Measurements from ENCODE around the gene LPP.

LPP gene

DNA sequence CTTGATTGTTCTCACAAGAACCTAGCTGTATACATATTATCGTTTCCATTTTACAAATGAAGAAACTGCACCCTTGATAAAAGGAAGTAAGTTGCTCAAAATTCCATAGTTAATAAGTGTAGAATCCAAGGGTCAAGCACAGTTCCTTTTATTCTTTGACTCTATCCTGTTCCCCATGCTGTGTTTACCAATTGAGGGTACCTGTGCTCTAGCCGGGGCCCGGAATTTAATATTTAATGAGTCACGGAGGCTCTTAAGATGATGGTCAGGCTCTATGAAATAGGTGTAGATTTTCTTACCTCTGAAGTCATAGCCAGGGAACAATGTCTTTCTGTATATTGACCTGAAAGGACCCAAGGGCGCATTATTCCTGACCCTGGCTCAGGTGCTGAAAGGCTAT, 65.2 kb downstream of the LPP start:
- in situ Hi-C loops (cut with MboI; ENCODE audit: low sequenced_read_pairs), result no loop called here

DNA sequence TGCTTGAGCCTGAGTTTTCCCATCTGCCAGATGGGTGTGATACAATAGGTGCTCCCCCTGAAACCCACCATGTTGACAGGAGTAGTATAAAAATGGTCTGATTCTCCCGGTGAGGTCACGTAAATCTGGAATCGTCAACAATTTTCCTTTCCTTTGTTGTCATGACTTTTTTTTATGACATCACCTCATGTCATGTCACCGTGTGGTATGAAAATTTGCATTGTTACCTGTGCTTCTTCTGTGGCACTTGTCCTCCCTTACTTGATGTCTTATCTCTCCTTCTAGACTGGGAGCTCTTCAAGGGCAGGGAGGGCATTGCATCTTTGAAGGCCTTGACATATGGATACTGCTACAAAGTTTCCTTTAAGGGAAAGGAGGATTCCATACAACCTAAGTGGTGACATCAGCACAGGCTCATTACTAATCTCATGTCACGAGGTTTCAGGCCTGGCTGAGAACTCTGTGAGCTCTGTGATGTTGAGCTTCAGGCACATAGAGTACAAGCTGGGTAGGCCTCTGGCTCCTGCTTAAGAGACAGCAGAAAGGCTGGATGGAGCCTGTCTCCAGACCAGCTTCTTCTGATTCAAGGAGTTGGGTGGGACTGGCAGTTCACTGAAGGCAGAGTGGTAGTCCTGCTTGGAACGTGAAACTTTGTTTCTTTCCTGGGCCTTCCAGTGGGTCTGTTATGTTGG, 66.3 kb downstream of the LPP start:
- in situ Hi-C loops (cut with MboI; ENCODE audit: low sequenced_read_pairs), result no loop called here

DNA sequence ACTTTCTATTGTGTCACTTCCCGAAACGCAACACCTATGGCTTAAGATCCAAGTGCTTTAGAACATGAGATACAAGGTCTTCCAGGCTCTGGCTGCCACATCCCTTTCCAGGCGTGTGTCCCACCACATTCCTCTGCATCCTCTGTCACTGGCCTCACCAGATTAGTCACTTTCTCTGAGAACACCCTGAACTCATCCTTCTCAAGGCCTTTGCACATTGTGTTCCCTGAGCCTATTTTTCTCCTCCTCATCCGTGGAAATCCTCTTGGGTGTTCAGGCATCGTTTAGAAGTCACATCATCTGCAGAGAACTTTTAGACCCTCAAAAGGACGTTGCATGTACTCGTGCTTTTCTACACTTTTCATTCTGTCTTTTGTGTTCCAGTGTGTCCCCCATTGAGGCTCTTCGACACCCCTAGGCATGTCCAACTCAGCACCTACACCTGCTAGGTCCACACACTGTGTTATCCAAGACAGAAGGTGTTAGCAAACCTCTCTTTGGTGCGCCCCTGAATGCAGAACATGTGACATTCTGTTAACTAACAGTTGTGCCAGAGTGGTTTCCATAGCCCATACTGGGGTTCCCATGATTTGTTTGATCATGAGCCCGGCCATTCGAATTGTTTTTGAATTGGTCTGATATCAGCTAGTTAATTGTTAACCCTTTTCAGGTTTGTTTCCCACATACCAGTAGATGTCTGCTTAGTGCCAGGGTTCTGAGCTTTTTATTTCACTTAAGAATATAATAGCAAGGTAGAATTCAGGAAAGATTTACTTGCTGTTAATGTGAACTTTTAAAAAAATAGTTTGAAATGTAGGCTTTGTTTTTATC, 67.2 kb downstream of the LPP start:
- in situ Hi-C loops (cut with MboI; ENCODE audit: low sequenced_read_pairs), result no loop called here

DNA sequence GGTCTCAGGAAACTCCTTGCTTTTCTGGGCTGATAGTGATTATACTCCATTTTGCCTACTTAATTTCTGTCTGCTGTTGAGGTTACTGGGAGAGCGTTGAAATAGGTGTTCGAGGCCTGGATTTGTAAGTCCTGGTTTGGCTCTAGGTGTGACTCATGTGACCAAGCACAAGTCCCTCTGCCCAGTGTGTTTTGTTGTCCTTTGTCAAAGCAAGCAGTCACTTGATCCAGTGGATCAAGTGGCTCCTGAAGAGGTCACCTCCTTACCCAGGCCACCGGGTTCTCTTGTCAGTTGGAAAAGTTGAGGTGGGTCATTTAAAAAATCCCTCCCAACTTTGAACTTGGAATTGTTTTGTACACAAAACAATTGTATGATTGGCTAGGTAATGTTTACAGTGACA, 70.0 kb downstream of the LPP start:
- in situ Hi-C loops (cut with MboI; ENCODE audit: low sequenced_read_pairs), result no loop called here

DNA sequence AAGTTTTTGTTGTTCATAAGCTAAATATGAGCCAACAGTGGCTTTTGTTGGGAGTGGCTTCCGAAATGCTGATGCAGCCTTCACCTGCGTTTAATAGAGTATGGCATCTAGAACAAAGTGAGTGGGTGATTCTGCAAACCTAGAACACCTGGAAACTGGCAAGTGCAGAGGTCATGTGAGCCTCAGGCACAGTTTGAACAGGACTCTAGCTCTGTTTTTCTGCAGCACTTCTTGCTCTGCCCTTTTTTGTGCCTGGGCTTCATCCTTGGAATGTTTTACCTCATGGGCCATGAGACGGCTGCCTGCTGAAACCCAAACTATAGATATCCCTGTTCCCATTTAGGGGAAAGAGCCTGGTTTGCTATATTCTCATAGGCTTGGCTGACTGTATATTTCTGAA, 73.5 kb downstream of the LPP start:
- in situ Hi-C loops (cut with MboI; ENCODE audit: low sequenced_read_pairs), result no loop called here

DNA sequence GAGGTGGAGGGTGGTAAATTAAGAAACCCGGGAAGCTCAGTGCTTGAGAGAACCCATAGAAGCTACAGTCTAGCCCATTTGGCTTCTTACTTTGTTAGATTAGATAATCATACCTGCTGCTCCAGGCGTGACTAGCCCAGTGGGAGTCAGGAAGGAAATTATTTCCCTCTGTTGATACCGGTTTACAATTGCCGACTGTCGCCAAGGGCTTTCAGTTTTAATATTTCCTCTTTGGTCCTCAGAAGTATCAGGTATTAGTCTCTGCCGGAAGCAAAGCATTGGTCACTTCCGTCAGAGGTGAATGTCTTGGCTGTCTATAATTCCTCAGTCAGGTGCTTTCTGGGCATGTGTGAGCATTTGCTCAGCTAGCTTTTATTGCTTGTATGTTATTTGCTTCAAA, 75.2 kb downstream of the LPP start:
- in situ Hi-C loops (cut with MboI; ENCODE audit: low sequenced_read_pairs), result no loop called here

DNA sequence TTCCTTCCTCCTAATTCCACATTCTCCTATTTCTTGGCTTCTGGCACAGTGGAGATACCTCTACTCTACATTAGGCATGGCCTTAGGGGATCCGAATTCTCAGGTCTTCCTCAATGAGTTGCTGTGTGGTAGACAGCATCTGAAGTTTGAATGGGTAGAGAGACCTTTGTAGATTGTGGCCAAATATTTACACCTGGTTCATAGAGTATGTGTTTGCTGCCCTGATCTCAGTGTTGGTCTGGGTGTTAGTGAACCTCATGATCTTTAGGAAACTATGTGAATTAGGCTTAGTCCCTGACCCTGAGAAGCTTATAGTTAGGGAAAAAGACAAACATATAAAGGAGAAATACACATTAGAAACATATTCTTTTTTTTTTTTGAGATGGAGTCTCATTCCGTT, 75.8 kb downstream of the LPP start:
- in situ Hi-C loops (cut with MboI; ENCODE audit: low sequenced_read_pairs), result no loop called here

DNA sequence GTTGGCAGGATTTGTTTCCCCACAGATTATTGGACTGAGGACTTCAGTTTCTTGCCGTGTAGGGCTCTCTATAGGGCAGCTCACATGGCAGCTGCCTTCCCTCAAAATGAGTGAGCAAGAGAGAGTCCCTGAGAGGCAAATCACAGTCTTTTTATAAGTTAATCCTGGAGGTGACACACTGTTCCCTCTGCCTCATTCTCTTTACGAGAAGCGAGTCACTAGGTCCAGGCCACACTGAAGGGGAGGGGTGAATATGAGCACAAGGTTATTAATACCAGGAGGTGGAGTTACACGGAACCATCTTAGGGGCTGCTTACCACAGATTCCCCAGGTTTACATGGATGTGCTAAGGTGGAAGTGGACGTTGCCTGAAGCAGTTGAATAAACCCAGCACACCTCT, 77.0 kb downstream of the LPP start:
- in situ Hi-C loops (cut with MboI; ENCODE audit: low sequenced_read_pairs), result no loop called here

DNA sequence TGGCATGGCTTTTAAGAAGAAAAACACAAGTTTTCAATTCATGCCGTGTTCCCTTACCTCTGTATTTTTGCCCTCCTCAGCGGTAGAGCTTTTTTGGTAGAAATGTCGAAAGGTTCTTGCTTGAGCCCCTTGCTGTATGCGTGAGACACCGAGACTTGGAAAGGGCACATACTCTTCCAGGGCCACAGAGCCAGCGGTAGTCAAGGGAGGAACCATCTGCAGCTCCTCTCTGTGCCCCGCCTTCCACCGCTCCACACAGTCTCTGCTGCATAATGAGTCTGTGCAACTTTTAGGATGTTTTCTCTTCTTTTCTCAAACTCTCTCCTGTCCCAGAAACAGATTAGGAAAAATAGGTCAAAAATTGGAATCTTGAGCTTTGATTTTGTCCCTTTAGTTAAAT, 77.5 kb downstream of the LPP start:
- in situ Hi-C loops (cut with MboI; ENCODE audit: low sequenced_read_pairs), result no loop called here

DNA sequence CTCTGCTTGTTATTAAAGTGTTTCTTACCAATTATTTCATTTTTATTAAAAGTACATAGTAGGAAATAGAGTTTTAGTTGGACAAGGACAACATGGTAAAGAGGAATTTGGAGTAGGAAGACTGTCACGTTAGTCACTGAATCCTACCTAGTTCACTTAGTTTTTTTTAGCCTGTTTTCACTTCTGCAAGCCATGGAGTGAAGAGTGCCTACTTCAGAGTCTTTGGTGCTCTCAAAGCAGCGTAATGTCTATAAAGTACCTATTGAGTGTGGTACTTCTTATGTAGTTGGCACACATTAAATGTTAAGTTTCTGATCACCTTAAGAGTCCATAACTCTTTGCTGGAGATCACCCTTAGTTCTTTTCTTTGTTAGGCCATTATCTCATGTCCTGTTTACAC, 78.7 kb downstream of the LPP start:
- in situ Hi-C loops (cut with MboI; ENCODE audit: low sequenced_read_pairs), result no loop called here

DNA sequence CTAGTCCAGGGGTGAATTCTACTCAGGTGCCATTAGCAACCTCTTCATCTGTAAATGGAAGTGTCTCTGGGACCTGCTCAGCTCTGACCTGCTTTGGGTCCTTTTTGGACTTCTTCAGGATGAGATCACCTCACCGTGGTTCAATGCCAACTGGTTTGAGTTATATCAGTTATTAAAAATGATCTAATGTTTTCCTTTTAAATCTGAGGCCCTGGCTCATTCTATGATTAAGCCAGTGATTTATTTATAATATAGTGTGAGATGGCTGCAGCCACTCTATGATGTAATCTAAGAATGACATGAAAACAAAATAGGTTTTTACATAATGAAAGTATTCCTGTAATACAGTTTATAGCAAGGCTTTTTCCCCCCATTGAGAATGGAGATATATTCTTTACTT, 79.4 kb downstream of the LPP start:
- in situ Hi-C loops (cut with MboI; ENCODE audit: low sequenced_read_pairs), result no loop called here

DNA sequence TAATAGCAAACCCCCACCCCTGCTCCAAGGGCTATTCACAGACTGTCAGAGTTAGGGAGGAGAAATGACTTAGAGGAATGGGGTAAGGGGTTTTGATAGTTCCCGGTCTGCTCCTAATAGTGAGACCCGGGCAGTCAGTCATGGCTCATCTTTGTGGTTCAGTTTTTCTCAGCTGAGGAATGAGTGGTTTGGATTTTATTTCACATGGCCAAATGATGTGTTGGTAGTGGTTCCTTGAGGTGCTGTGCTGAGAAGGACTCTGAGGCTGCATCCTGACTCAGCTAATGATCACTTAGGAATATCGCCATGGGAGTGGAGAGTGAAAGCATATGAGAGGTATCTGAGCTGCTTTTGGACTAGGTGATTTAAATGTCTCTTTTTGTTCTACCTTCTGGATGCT, 80.2 kb downstream of the LPP start:
- in situ Hi-C loops (cut with MboI; ENCODE audit: low sequenced_read_pairs), result no loop called here

DNA sequence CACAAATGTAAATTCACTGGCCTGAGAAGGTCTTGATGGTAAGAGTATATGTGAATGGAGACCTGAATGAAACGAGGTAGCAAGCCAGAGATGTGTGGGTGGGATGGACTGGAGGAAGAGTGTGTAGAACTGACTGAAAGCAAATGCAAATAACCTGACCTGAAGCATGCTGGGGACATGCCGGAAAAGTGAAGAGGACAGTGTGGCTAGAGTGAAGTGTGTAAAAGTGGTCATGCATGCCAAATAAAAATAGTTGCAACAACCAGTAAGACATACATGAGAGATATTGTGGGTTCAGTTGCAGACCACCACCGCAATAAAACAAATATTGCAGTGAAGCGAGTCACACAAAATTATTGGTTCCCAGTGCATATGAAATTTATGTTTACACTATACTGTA, 82.3 kb downstream of the LPP start:
- in situ Hi-C loops (cut with MboI; ENCODE audit: low sequenced_read_pairs), result no loop called here

DNA sequence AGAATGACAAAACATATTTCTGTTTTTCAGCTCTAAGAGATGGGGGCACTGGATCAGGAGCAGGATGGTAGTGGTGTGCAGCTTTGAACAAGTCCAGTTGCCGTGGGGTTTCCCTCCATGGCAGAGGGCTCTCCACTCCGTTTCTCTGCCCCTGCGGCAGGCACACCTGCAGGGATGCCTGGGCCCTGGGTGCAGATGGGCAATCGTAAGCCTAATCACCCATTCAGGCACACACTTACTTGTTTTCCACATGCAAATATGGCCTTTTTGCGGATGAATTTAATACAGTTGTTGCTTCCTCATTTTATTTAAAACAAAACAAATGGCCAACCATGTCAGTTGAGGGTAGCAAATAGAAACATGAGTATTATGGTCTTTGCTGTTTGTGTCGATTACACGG, 85.1 kb downstream of the LPP start:
- in situ Hi-C loops (cut with MboI; ENCODE audit: low sequenced_read_pairs), result no loop called here

DNA sequence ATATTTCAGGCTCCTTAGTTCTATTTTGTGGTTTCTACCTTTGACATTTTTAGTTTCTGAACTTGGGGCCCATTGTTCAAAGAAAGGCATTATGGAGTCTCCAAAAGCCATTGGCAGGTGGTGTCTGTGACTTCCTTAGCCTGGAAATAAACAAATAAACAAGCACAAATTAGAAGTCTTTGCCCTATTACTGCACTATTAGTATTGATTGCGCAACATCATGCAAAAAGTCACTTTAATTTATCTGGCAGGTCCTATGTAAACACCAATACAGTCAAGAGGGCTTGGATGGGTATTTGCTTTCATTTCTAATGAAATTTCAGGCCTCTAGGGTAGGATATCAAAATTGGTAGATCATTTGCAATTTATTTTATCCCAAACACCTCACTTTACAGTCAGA, 85.6 kb downstream of the LPP start:
- in situ Hi-C loops (cut with MboI; ENCODE audit: low sequenced_read_pairs), result no loop called here

DNA sequence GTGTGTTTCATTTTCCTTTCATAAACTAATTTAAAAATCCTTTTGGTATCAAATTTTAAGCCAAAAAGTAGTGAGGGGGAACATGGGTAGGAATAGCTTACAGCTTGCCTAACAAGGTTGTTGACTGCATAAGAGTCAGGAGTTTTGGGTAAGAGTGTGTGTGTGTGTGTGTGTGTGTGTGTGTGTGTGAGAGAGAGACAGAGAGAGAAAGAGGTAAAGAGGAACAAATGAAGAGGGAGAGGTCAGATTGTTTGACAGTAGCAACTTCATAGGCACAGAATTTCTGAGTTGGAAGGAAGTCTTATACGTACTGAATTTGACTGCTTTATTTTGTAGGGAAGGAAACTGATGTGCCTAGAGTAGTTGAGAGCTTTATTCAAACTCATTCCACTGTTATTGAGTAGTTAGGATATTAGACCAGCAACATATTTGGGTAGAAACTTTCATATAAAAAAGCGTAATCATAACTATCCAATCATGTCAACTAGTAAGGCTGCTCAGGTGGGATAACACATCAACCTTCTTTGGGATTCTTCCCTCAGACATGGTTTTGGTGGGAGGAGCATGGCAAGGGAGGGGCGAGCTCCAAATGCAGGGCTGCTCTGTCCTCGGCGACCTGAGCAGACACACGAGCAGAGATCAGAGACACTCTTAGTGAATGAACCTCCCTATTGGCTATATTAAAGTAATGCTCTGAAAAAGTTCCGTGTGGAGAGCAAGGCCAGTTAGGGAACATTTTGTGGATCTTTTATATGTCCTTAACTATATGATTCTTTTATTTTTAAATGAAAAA, 86.4 kb downstream of the LPP start:
- in situ Hi-C loops (cut with MboI; ENCODE audit: low sequenced_read_pairs), result no loop called here

DNA sequence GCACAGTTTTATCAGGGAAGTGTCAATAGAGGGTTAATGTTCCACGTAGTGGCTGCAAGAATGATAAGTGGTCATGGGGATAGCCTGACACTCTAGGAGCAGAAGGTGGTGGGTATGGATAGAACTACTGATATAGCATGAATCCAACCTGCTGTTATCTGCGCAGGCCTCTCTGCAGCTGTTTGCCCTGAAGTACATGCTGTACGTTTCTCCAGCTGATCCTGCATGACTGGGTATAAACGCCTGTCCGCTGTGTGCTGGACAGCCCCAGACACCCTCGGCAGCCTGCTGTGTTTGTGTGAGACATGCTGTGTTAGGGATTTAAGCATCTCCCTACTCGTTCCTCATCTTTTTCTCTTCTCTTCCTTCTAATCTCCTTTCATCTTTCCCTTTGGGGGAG, 87.1 kb downstream of the LPP start:
- in situ Hi-C loops (cut with MboI; ENCODE audit: low sequenced_read_pairs), result no loop called here

DNA sequence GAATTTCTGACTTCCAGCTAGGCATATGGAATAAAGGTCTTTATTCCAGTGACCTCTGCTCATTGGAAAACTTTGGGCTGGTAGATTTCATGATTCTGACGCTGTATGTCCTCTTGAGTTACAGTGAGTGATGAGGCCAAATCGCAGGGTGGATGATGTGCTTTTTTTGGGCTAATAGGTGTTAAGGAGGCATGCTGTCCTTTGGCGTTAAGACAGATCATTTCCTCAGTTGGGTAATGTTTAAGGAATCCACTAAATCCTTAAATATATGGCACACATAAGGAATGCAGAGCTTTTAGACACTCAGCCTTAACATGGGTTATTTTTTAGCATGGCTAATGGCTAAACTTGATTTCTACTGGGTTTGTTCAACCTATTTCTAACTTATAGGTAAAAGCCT, 87.9 kb downstream of the LPP start:
- in situ Hi-C loops (cut with MboI; ENCODE audit: low sequenced_read_pairs), result no loop called here

DNA sequence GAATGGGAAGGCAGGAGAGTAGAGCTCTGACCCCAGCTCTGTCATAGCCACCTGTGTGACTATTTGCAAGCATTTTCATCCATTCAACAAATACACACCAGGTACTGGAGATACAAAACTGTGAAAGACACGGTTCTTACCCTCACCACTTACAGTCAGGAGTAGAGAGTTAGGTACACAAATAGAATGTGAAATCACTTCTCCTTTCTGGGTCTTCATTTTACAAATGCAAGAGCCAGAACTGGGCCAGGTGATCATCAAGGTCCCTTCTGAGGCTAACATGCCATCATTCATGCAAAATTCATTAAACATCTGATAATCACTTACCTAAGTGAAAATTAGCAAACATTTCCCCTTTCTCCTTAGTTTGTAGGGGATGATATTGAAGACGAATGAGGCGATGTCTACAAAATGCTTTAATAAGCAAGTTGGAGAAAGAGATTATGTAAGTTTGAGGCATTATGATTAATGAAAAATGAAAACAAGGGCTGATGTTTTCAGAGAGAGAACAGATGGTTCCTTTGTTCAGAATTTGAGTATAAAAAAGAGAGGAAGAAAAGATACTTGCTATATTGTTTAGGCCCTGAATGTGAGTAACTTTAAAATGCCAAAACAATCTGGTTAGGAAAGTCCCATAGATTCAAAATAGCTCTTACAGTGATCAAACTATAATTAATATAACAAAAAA, 88.6 kb downstream of the LPP start:
- in situ Hi-C loops (cut with MboI; ENCODE audit: low sequenced_read_pairs), result no loop called here

DNA sequence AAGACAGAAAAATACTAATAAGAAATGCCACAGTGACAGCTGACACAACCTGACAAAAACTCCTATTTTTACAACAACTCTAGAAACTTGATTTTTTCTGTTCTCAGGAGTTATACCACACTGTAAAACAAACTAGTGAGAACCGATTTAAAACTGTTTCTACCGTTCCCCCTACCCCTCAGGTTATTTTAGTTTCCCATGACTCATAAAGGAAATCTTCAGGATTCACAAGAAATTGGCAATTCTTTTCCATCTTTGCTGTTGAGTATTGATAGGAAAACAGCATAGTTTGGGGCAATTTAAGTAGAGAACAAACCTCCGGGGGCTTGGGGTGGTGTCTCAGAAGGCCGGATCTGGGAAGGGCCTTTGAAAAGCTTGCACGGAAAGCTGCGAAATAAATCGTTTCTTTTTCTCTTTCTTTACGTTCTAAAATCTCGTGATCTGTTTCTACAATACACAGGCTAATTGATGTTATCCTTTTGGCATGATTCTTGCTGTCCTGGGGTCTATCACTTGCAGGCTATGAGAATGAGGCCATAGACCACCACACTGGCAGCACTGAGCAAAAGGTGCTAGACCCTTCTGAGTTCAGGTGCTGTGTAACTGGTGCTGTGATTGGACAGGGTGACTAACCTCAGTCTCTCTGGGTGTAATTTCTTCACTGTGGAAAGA, 89.3 kb downstream of the LPP start:
- in situ Hi-C loops (cut with MboI; ENCODE audit: low sequenced_read_pairs), result no loop called here

DNA sequence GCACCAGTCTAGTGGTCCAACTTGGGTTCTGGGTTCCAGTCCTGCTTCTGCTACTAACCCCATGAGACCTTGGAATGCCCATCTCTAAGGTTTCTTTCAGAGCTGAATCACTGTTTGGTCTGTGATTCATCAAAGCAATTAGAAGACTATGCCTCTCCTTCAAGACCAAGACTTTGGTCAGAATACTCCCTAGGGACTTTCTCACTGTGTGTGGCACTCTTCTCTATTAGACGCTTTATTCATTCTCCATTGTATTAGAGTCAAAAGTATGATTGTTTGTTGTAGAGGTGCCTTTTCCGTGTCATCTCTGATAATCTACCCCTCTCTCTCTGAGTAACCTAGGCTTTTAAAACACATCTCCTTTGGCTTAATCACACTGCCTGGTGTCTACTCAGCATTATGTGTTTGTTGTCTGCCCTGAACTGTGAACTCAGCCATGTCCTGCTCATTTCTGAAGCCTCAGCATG, 90.5 kb downstream of the LPP start:
- in situ Hi-C loops (cut with MboI; ENCODE audit: low sequenced_read_pairs), result no loop called here

Data from HL-60/S4 (cell line).